Measurements from ENCODE around the gene PALS1.

Gene PALS1

GRCh38 chr14:67241411-67242167 is at the start of gene PALS1:
TSS of gene PALS1 (plus strand) at chr14:67241435. CDS start at chr14:67279171, 37,736 bp downstream.
- DNase-seq (ENCODE audit: low read depth), result peak; percentile 91
- H3K4me3 ChIP-seq (ENCODE audit: low read depth, low read length), result peak within 1 kb of the TSS; percentile 98
- TF ChIP-seq, protein P1, sequence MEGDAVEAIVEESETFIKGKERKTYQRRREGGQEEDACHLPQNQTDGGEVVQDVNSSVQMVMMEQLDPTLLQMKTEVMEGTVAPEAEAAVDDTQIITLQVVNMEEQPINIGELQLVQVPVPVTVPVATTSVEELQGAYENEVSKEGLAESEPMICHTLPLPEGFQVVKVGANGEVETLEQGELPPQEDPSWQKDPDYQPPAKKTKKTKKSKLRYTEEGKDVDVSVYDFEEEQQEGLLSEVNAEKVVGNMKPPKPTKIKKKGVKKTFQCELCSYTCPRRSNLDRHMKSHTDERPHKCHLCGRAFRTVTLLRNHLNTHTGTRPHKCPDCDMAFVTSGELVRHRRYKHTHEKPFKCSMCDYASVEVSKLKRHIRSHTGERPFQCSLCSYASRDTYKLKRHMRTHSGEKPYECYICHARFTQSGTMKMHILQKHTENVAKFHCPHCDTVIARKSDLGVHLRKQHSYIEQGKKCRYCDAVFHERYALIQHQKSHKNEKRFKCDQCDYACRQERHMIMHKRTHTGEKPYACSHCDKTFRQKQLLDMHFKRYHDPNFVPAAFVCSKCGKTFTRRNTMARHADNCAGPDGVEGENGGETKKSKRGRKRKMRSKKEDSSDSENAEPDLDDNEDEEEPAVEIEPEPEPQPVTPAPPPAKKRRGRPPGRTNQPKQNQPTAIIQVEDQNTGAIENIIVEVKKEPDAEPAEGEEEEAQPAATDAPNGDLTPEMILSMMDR (conservative IDR thresholded peaks at IDR 0.05; ENCODE audit: low read depth, low read length), result no peak

GRCh38 chr14:67191768-67192290 is 49.4 kb upstream of the PALS1 start:
- H3K4me3 ChIP-seq (ENCODE audit: low read depth, low read length), result no peak overlapping the region
- TF ChIP-seq, protein P1 (conservative IDR thresholded peaks at IDR 0.05; ENCODE audit: low read depth, low read length), result no peak

DNA sequence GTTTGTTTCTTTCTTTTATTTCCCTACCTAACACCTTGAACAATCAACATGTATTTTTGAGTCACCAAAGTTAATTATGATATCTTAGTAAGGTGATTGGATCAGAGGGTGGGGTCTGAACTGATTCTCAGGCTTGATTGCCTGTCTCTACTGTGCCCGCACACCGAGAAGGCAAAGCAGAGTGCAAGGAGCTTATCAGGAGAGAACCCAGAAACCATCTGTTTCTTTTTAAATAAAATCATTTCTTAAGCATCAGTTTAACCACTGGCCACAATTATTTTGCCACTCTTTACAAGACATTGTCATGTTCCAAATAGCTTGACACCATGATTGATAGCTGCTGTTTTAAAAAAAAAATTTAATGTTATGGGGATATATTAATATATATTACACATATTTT is 48.9 kb upstream of the PALS1 start:
- DNase-seq (ENCODE audit: low read depth), result no peak
- no peak overlapping the region for H3K4me3 ChIP-seq (ENCODE audit: low read depth, low read length)
- TF ChIP-seq, protein P1 (conservative IDR thresholded peaks at IDR 0.05; ENCODE audit: low read depth, low read length), result no peak

More at GRCh38 chr14:67191768-67192290, 49.4 kb upstream of the PALS1 start:
- peak; percentile 16 for DNase-seq (ENCODE audit: low read depth)

DNA sequence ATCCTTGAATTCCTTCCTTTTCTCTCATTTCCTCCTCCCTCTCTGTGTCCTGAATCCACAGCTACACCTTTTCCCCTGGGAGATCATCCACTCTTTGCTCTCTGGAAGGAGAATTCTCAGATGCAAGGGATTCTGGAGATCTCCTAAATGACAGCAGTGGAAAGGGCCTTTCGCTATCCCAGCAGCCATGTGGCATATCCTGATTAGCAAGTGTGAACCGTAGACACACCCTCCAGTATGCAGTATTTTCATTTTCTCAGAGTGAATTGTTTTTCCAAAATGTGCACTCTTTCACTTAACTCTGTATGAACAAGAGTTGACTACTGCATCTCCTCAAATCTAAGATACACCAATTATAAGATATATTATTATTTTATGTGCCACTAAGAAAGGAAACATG is 46.0 kb upstream of the PALS1 start:
- TF ChIP-seq, protein P1 (conservative IDR thresholded peaks at IDR 0.05; ENCODE audit: low read depth, low read length), result no peak
- no peak for DNase-seq (ENCODE audit: low read depth)
- no peak overlapping the region for H3K4me3 ChIP-seq (ENCODE audit: low read depth, low read length)

DNA sequence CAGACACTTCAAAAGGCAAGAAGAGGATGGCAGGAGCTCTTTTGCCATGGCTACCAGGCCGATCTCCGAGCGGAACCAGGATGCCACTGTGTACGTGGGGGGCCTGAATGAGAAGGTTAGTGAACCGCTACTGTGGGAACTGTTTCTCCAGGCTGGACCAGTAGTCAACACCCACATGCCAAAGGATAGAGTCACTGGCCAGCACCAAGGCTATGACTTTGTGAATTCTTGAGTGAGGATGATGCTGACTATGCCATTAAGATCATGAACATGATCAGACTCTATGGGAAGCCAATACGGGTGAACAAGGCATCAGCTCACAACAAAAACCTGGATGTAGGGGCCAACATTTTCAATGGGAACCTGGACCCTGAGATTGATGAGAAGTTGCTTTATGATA is 42.2 kb upstream of the PALS1 start:
- DNase-seq (ENCODE audit: low read depth), result no peak
- TF ChIP-seq, protein P1 (conservative IDR thresholded peaks at IDR 0.05; ENCODE audit: low read depth, low read length), result no peak
- H3K4me3 ChIP-seq (ENCODE audit: low read depth, low read length), result no peak overlapping the region

DNA sequence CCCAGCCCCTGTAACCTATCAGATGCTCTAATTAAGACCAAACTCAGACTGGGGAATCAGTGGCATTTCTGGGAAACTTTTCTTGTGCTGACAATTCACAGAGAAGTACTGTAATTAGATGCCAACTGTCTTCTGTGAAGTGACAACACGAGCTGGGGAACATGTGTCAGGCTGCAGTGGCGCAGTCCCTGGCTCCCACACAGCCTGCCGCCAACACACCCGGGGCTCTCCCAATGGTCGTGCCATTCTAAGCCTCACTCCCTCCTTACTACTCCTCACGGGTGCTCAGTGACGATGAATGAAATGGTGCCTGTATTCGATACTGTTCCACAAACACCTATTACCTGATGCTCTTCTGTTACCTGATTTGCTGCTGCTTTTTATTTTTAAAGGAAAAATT is 33.4 kb upstream of the PALS1 start:
- TF ChIP-seq, protein P1 (conservative IDR thresholded peaks at IDR 0.05; ENCODE audit: low read depth, low read length), result no peak
- no peak overlapping the region for H3K4me3 ChIP-seq (ENCODE audit: low read depth, low read length)
- no peak for DNase-seq (ENCODE audit: low read depth)

- TF ChIP-seq, protein P1 (conservative IDR thresholded peaks at IDR 0.05; ENCODE audit: low read depth, low read length), result no peak
- DNase-seq (ENCODE audit: low read depth), result no peak
- no peak overlapping the region for H3K4me3 ChIP-seq (ENCODE audit: low read depth, low read length)
Observed at GRCh38 chr14:67218126-67218525, 23.1 kb upstream of the PALS1 start.

All from choroid plexus epithelial cell (primary cell).